HepG2 (cell line): ENCODE data around the gene EZH1. TPM values are rescaled to one million over a fixed set of nuclear protein-coding genes. Genes with fewer than 3 reads are reported as not detected.

Experiments used
- AGO2 ChIP-seq: fragments of 200-400 bp; formaldehyde crosslinking; optimal IDR thresholded peaks from 2 replicates; pipeline ENCODE3; 2017; ENCODE audit warnings: mild to moderate bottlenecking, low read depth, low read length, moderate library complexity
- ARNT ChIP-seq: fragments of 450-650 bp; IDR thresholded peaks from 2 replicates; pipeline ENCODE4 v1.6.1; 2017
- DNMT1 ChIP-seq: sonication (generic); formaldehyde crosslinking; IDR thresholded peaks from 2 replicates; pipeline ENCODE4 v1.5.1; 2020; ENCODE audit warnings: mild to moderate bottlenecking, missing genetic modification reagents
- ERF ChIP-seq: IDR thresholded peaks from 2 replicates; pipeline ENCODE4 v1.6.1; 2018; ENCODE audit warnings: missing biosample characterization, missing genetic modification reagents
- ESRRA ChIP-seq: sonication (generic); formaldehyde crosslinking; IDR thresholded peaks from 2 replicates; pipeline ENCODE4 v1.5.1; 2020; ENCODE audit warnings: mild to moderate bottlenecking, low read depth, missing genetic modification reagents
- FOXA3 ChIP-seq: IDR thresholded peaks from 2 replicates; pipeline ENCODE4 v1.6.1; 2016; ENCODE audit warnings: missing genetic modification reagents, missing compliant biosample characterization
- HNF1B ChIP-seq: sonication (generic); formaldehyde crosslinking; IDR thresholded peaks from 2 replicates; pipeline ENCODE4 v1.5.1; 2020; ENCODE audit warnings: mild to moderate bottlenecking, moderate library complexity, missing genetic modification reagents
- HNF4G ChIP-seq, 2 experiments: sonication (generic) in 1 of 2; formaldehyde crosslinking in 1 of 2; IDR thresholded peaks; 2 replicates each; pipeline versions ENCODE4 v1.4.0 to v1.6.1; 2011 to 2020; ENCODE audit warnings: borderline replicate concordance in 2 of 2, low read depth in 2 of 2, mild to moderate bottlenecking in 2 of 2, low read length in 1 of 2, missing genetic modification reagents in 1 of 2, moderate library complexity in 1 of 2
- HNRNPLL ChIP-seq: fragments of 200-400 bp; formaldehyde crosslinking; IDR thresholded peaks from 2 replicates; pipeline ENCODE4 v1.6.1; 2017; ENCODE audit warnings: mild to moderate bottlenecking, low read depth, low read length; ENCODE audit not compliant: poor library complexity, severe bottlenecking
- KDM5B ChIP-seq: sonication (generic); formaldehyde crosslinking; IDR thresholded peaks from 2 replicates; pipeline ENCODE4 v1.4.0; 2020; ENCODE audit warnings: missing genetic modification reagents, mild to moderate bottlenecking, borderline replicate concordance
- MIER3 ChIP-seq: IDR thresholded peaks from 2 replicates; pipeline ENCODE4 v1.6.1; 2016; ENCODE audit warnings: missing compliant biosample characterization, borderline replicate concordance
- PCBP1 ChIP-seq: fragments of 200-400 bp; formaldehyde crosslinking; IDR thresholded peaks from 2 replicates; pipeline ENCODE4 v1.6.1; 2017; ENCODE audit warnings: mild to moderate bottlenecking, low read depth, low read length, borderline replicate concordance
- TEAD2 ChIP-seq: sonication (generic); formaldehyde crosslinking; IDR thresholded peaks from 2 replicates; pipeline ENCODE4 v1.9.0; 2021; ENCODE audit warnings: missing genetic modification reagents
- ZBTB37 ChIP-seq: sonication (generic); formaldehyde crosslinking; IDR thresholded peaks from 2 replicates; pipeline ENCODE4 v1.4.0; 2020; ENCODE audit warnings: mild to moderate bottlenecking, missing genetic modification reagents
- ZFP91 ChIP-seq: sonication (generic); formaldehyde crosslinking; IDR thresholded peaks from 2 replicates; pipeline ENCODE4 v1.9.0; 2022; ENCODE audit warnings: missing genetic modification reagents, mild to moderate bottlenecking, borderline replicate concordance
- ZMAT3 ChIP-seq: sonication (generic); formaldehyde crosslinking; conservative IDR thresholded peaks from 2 replicates; pipeline ENCODE4 v1.7.0; 2021; ENCODE audit warnings: missing genetic modification reagents
- ZNF18 ChIP-seq: sonication (generic); formaldehyde crosslinking; IDR thresholded peaks from 2 replicates; pipeline ENCODE4 v1.8.0; 2022; ENCODE audit warnings: mild to moderate bottlenecking, missing genetic modification reagents; ENCODE audit not compliant: insufficient replicate concordance
- ZNF235 ChIP-seq: sonication (generic); formaldehyde crosslinking; IDR thresholded peaks from 2 replicates; pipeline ENCODE4 v1.8.1; 2023; ENCODE audit warnings: mild to moderate bottlenecking, missing genetic modification reagents, borderline replicate concordance
- ZNF543 ChIP-seq: sonication (generic); formaldehyde crosslinking; IDR thresholded peaks from 2 replicates; pipeline ENCODE4 v1.4.0; 2020; ENCODE audit warnings: mild to moderate bottlenecking, missing genetic modification reagents
- ZNF619 ChIP-seq: sonication (generic); formaldehyde crosslinking; IDR thresholded peaks from 2 replicates; pipeline ENCODE4 v1.4.0; 2020; ENCODE audit warnings: mild to moderate bottlenecking, missing genetic modification reagents
- ZNF790 ChIP-seq: sonication (generic); formaldehyde crosslinking; IDR thresholded peaks from 2 replicates; pipeline ENCODE4 v1.8.0; 2022; ENCODE audit warnings: missing genetic modification reagents, mild to moderate bottlenecking, borderline replicate concordance
- ZNF792 ChIP-seq: IDR thresholded peaks from 2 replicates; pipeline ENCODE4 v1.6.1; 2016
- ZNF879 ChIP-seq: sonication (generic); formaldehyde crosslinking; IDR thresholded peaks from 2 replicates; pipeline ENCODE4 v1.8.1; 2023; ENCODE audit warnings: missing genetic modification reagents
- polyA plus RNA-seq, 8 experiments: library from polyadenylated mRNA; depleted of rRNA in 3 of 8; stranded (reverse) in 7 of 8; unstranded in 1 of 8; fragments of >200 nt; fragmentation: Illumina TruSeq in 4 of 8; extraction: Trizol in 4 of 8; gene quantifications; 2 replicates each; pipeline versions ENCODE4 v1.2.1 to v1.2.3, GENCODE V29; 2011 to 2016; ENCODE audit warnings: low read depth in 4 of 8, missing spikeins in 1 of 8, mixed read lengths in 1 of 8; ENCODE audit not compliant: insufficient read depth in 1 of 8
- total RNA-seq, 5 experiments: library from RNA; depleted of rRNA; stranded (reverse); fragments of >200 nt; fragmentation: Illumina TruSeq; extraction: Trizol; gene quantifications; 2 replicates each; pipeline ENCODE4 v1.2.3, GENCODE V29; 2016; ENCODE audit warnings: low read depth in 1 of 5

The EZH1 gene
- total and polyA plus RNA-seq, 2 of the 13 experiments (the other 11 are each of a cell fraction or from before 2014, with no cell fraction given) = 11.6 to 24.0 TPM

- peak; percentile 84; the same call in 1 of the 2 replicates for TF ChIP-seq ZMAT3 (CRISPR knock-in tag)
- TF ChIP-seq ZNF543 (CRISPR knock-in tag) = 0 out of 2 replicates have a peak, but pooled peaks have one; percentile 11
- TF ChIP-seq ZNF18 (CRISPR knock-in tag) = peak; percentile 70
- 0 out of 2 replicates have a peak, but pooled peaks have one; percentile 12 for TF ChIP-seq MIER3 (CRISPR knock-in tag)
- TF ChIP-seq ESRRA = 0 out of 2 replicates have a peak, but pooled peaks have one; percentile 12
- TF ChIP-seq HNF1B (CRISPR knock-in tag) = peak; percentile 9; the same call in 1 of the 2 replicates
- no peak for TF ChIP-seq ZNF790
- TF ChIP-seq AGO2 = peak; percentile 68
- TF ChIP-seq FOXA3 = no peak
- peak; percentile 62; the same call in 1 of the 2 replicates for TF ChIP-seq ZBTB37 (CRISPR knock-in tag)
- no peak for TF ChIP-seq TEAD2
- peak; percentile 18; the same call in 1 of the 2 replicates for TF ChIP-seq ZNF619
- 0 out of 2 replicates have a peak, but pooled peaks have one; percentile 48 for TF ChIP-seq PCBP1
- 0 out of 2 replicates have a peak, but pooled peaks have one; percentile 31 for TF ChIP-seq HNF4G (IDR thresholded peaks at IDR 0.05; ENCODE audit: borderline replicate concordance, low read depth, low read length)
- TF ChIP-seq HNF4G (CRISPR knock-in tag; IDR thresholded peaks at IDR 0.05; ENCODE audit: borderline replicate concordance, low read depth) = no peak; the same call in 1 of the 2 replicates
- no peak for TF ChIP-seq DNMT1 (CRISPR knock-in tag)
- TF ChIP-seq ZNF235 = peak; percentile 80; the same call in 1 of the 2 replicates
- no peak for TF ChIP-seq ZNF879 (CRISPR knock-in tag)
- peak; percentile 14; the same call in 1 of the 2 replicates for TF ChIP-seq ERF
- peak; percentile 85 for TF ChIP-seq KDM5B (CRISPR knock-in tag)
- peak; percentile 33 for TF ChIP-seq HNRNPLL
- no peak for TF ChIP-seq ARNT
- TF ChIP-seq ZNF792 = 0 out of 2 replicates have a peak, but pooled peaks have one; percentile 42
- TF ChIP-seq ZFP91 (CRISPR knock-in tag) = peak; percentile 91; the same call in 1 of the 2 replicates
Observed at GRCh38 chr17:42682722-42683403, 62.0 kb downstream of the EZH1 start (continued).
